OCI-LY1 (cell line): ENCODE results near the gene CCDC50.

Experiments used
- H2AFZ ChIP-seq: fragments of 200-600 bp; sonication (generic), shearing (Covaris generic); 2 replicates; pipeline ENCODE4 v1.6.0; 2014; ENCODE audit warnings: antibody characterized with exemption, mild to moderate bottlenecking, low read length
- H3F3A ChIP-seq: fragments of 200-600 bp; sonication (generic), shearing (Covaris generic); 2 replicates; pipeline ENCODE4 v1.6.0; 2014; ENCODE audit warnings: mild to moderate bottlenecking, antibody characterized with exemption, low read length, moderate library complexity; ENCODE audit not compliant: insufficient read depth
- H3K27ac ChIP-seq: fragments of 200-600 bp; sonication (generic); 2 replicates; pipeline ENCODE4 v1.5.1; 2014; ENCODE audit warnings: low read length, mixed run types, mild to moderate bottlenecking, low read depth; ENCODE audit not compliant: poor library complexity, severe bottlenecking
- H3K27me3 ChIP-seq: fragments of 200-600 bp; sonication (generic); 2 replicates; pipeline ENCODE4 v1.6.0; 2014; ENCODE audit warnings: antibody characterized with exemption, mild to moderate bottlenecking, low read length, moderate library complexity; ENCODE audit not compliant: insufficient read depth
- H3K36me3 ChIP-seq: fragments of 200-600 bp; sonication (generic); 2 replicates; pipeline ENCODE4 v1.6.1; 2014; ENCODE audit warnings: mild to moderate bottlenecking, antibody characterized with exemption, low read length, moderate library complexity, mixed read lengths; ENCODE audit not compliant: insufficient read depth
- H3K4me1 ChIP-seq: fragments of 200-600 bp; sonication (generic); 2 replicates; pipeline ENCODE4 v1.5.1; 2014; ENCODE audit warnings: mild to moderate bottlenecking, low read length, moderate library complexity; ENCODE audit not compliant: insufficient read depth, severe bottlenecking
- H3K4me2 ChIP-seq: fragments of 200-600 bp; sonication (generic), shearing (Covaris generic); 2 replicates; pipeline ENCODE4 v1.6.1; 2014; ENCODE audit warnings: low read length
- H3K4me3 ChIP-seq: fragments of 200-600 bp; sonication (generic); 2 replicates; pipeline ENCODE4 v1.5.1; 2014; ENCODE audit warnings: low read length, low read depth, mild to moderate bottlenecking, mixed read lengths; ENCODE audit not compliant: poor library complexity, severe bottlenecking
- H3K79me2 ChIP-seq: fragments of 200-600 bp; shearing (Covaris generic); 2 replicates; pipeline ENCODE4 v1.6.1; 2016; ENCODE audit warnings: mixed run types, low read length, mixed read lengths; ENCODE audit not compliant: insufficient read depth
- H3K9ac ChIP-seq: fragments of 200-600 bp; sonication (generic), shearing (Covaris generic); 2 replicates; pipeline ENCODE4 v1.6.1; 2014; ENCODE audit warnings: mild to moderate bottlenecking, low read length, mixed read lengths
- H3K9me2 ChIP-seq: fragments of 200-600 bp; sonication (generic), shearing (Covaris generic); 2 replicates; pipeline ENCODE4 v1.6.1; 2014; ENCODE audit warnings: low read depth, mild to moderate bottlenecking, low read length, mixed read lengths
- H3K9me3 ChIP-seq: fragments of 200-600 bp; shearing (Covaris generic); 2 replicates; pipeline ENCODE4 v1.6.1; 2014; ENCODE audit warnings: low read length, mixed read lengths
- H4K20me1 ChIP-seq: fragments of 200-600 bp; sonication (generic), shearing (Covaris generic); 2 replicates; pipeline ENCODE4 v1.6.0; 2016; ENCODE audit warnings: mild to moderate bottlenecking, low read length; ENCODE audit not compliant: insufficient read depth
- CTCF ChIP-seq: fragments of 200-600 bp; sonication (generic), shearing (Covaris generic); IDR thresholded peaks from 2 replicates; pipeline ENCODE4 v1.5.1; 2017; ENCODE audit warnings: mild to moderate bottlenecking, antibody characterized with exemption, low read length, moderate library complexity, mixed read lengths
- EZH2 ChIP-seq: fragments of 200-600 bp; sonication (generic), shearing (Covaris generic); IDR thresholded peaks from 2 replicates; pipeline ENCODE4 v1.8.0; 2017; ENCODE audit warnings: borderline replicate concordance, mixed run types, mild to moderate bottlenecking, antibody characterized with exemption, low read length, moderate library complexity, mixed read lengths

Gene CCDC50

GRCh38 chr3:191350396-191351090 lies 21.3 kb downstream of the CCDC50 start:
- no peaks in the 10 kb centered on the region for H3K4me1 ChIP-seq
- TF ChIP-seq CTCF (no peak), EZH2 (no peak)
- H3K36me3 ChIP-seq = no peaks in the 10 kb centered on the region
- no peaks in the 10 kb centered on the region for H4K20me1 ChIP-seq
- no peak overlapping the region for H3K27ac ChIP-seq
- no peaks in the 10 kb centered on the region for H3K27me3 ChIP-seq
- H3K4me3 ChIP-seq = no peak overlapping the region
- no peaks in the 10 kb centered on the region for H3K9me3 ChIP-seq
- H2AFZ ChIP-seq = no peak overlapping the region
- H3K4me2 ChIP-seq = no peak overlapping the region
- H3K79me2 ChIP-seq = no peaks in the 10 kb centered on the region
- H3F3A ChIP-seq = no peaks in the 10 kb centered on the region
- no peaks in the 10 kb centered on the region for H3K9me2 ChIP-seq
- no peak overlapping the region for H3K9ac ChIP-seq

DNA sequence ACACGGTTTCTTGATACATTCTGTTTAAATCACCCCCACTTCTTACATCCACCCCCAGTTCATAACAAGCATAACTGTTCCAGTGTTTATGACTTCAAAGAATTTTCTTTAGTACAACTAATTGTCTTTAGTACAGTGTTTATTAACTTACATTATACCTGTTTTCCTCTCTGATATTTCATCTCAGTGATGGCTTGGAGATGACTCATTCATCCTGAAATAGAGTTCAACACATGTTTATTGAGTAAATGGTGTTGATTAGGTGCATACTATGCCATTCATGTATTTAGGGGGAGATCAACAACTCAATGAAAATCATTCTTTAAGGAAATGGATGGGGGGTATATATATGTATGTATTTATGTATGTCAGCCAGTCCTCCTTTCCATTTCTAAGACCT lies 22.8 kb downstream of the CCDC50 start:
- Histone ChIP-seq H3K9me3 (no peaks in the 10 kb centered on the region), H3K36me3 (no peaks in the 10 kb centered on the region), H4K20me1 (no peaks in the 10 kb centered on the region), H3K4me1 (no peaks in the 10 kb centered on the region), H3K79me2 (no peaks in the 10 kb centered on the region), H3F3A (no peaks in the 10 kb centered on the region), H3K27me3 (no peaks in the 10 kb centered on the region), H3K9ac (no peak overlapping the region), H3K9me2 (no peaks in the 10 kb centered on the region), H3K4me2 (no peak overlapping the region), H3K4me3 (no peak overlapping the region), H2AFZ (no peak overlapping the region), H3K27ac (no peak overlapping the region)
- no peak for TF ChIP-seq EZH2
- TF ChIP-seq CTCF = no peak

DNA sequence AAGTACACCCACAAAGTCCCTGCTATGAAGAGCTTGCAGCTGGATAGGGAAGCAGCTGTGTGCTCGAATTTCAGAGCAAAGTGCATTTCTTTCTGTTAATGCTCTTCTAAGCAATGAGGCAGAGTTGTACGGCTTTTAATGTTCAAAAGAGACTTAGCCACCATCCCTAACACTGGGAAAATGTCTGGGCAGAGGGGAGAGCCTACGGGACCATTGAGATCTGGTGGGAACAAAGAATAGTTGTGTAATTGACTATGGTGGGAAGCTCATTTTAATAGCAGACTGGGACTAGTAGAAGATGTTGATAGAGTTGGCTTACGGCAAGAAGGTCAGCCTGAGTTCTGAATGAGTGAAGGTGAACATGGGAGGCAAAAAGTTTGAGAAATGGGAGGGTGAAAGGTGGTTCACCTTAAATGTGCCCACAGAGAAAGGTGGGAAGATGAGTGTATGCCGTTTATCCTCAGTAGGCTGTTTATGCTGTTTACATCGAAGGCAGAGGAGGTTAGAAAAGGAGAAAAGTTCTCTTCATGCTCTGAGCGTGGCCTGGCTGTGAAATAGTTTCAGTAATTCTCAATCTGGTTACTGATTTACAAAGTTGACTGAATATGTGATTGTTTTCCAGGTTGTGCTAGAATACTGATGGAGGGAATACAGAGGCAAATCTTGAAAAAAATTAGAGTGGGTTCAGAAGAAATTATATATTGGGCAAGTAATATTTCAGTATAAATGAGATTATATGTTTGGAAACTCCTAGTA lies 24.0 kb downstream of the CCDC50 start:
- no peaks in the 10 kb centered on the region for H3K9me3 ChIP-seq
- H2AFZ ChIP-seq = no peak overlapping the region
- no peaks in the 10 kb centered on the region for H3K4me1 ChIP-seq
- H3K9ac ChIP-seq = no peak overlapping the region
- TF ChIP-seq CTCF (no peak), EZH2 (no peak)
- no peaks in the 10 kb centered on the region for H3F3A ChIP-seq
- no peaks in the 10 kb centered on the region for H3K79me2 ChIP-seq
- no peak overlapping the region for H3K27ac ChIP-seq
- no peaks in the 10 kb centered on the region for H3K9me2 ChIP-seq
- no peaks in the 10 kb centered on the region for H4K20me1 ChIP-seq
- H3K4me3 ChIP-seq = no peak overlapping the region
- no peaks in the 10 kb centered on the region for H3K27me3 ChIP-seq
- no peaks in the 10 kb centered on the region for H3K36me3 ChIP-seq
- H3K4me2 ChIP-seq = no peak overlapping the region
